Neural cell (in vitro differentiated cells): ENCODE data around the gene LANCL2. TPM values are rescaled to one million over a fixed set of nuclear protein-coding genes. Genes with fewer than 3 reads are reported as not detected.

Source experiments
- H2AFZ ChIP-seq: fragments of 200-600, 300-800 bp; sonication (generic), shearing (Covaris generic); 2 replicates; pipeline ENCODE4 v1.6.0; 2014; ENCODE audit warnings: low read depth, mild to moderate bottlenecking, antibody characterized with exemption, low read length, moderate library complexity
- H3F3A ChIP-seq: fragments of 200-600 bp; shearing (Covaris generic); 2 replicates; pipeline ENCODE4 v1.6.1; 2016; ENCODE audit warnings: mild to moderate bottlenecking, moderate library complexity, mixed read lengths, antibody characterized with exemption, low read length; ENCODE audit not compliant: insufficient read depth, poor library complexity, severe bottlenecking
- H3K27ac ChIP-seq: fragments of 200-600, 300-800 bp; sonication (generic), shearing (Covaris generic); 2 replicates; pipeline ENCODE4 v1.5.1; 2014; ENCODE audit warnings: mild to moderate bottlenecking, low read length, moderate library complexity
- H3K27me3 ChIP-seq: fragments of 300-800, 200-600 bp; sonication (generic), shearing (Covaris generic); 2 replicates; pipeline ENCODE4 v1.6.0; 2014; ENCODE audit warnings: mild to moderate bottlenecking, low read depth, low read length, moderate library complexity; ENCODE audit not compliant: insufficient read depth
- H3K36me3 ChIP-seq: fragments of 300-800, 200-600 bp; sonication (generic), shearing (Covaris generic); 2 replicates; pipeline ENCODE4 v1.5.1; 2014; ENCODE audit warnings: mild to moderate bottlenecking, antibody characterized with exemption, low read length, moderate library complexity; ENCODE audit not compliant: insufficient read depth
- H3K4me2 ChIP-seq: fragments of 300-800, 200-600 bp; sonication (generic), shearing (Covaris generic); 2 replicates; pipeline ENCODE4 v1.6.0; 2014; ENCODE audit warnings: mild to moderate bottlenecking, low read length
- H3K4me3 ChIP-seq: fragments of 300-800, 200-600 bp; sonication (generic), shearing (Covaris generic); 2 replicates; pipeline ENCODE4 v1.5.1; 2014; ENCODE audit warnings: mild to moderate bottlenecking, low read length, moderate library complexity
- H3K79me2 ChIP-seq: fragments of 200-600 bp; shearing (Covaris generic); replicated peaks from 2 replicates; pipeline ENCODE4 v1.6.0; 2014; ENCODE audit warnings: mild to moderate bottlenecking, low read length, moderate library complexity; ENCODE audit not compliant: insufficient read depth
- H3K9ac ChIP-seq: fragments of 300-800, 200-600 bp; sonication (generic), shearing (Covaris generic); 2 replicates; pipeline ENCODE4 v1.6.1; 2016; ENCODE audit warnings: mild to moderate bottlenecking, low read length, mixed read lengths
- H3K9me2 ChIP-seq: fragments of 200-600 bp; shearing (Covaris generic); 2 replicates; pipeline ENCODE4 v1.6.1; 2016; ENCODE audit warnings: mild to moderate bottlenecking, low read length, mixed read lengths; ENCODE audit not compliant: insufficient read depth
- H3K9me3 ChIP-seq: fragments of 200-600, 300-800 bp; sonication (generic), shearing (Covaris generic); 2 replicates; pipeline ENCODE4 v1.6.1; 2016; ENCODE audit warnings: mild to moderate bottlenecking, mixed run types, low read length, moderate library complexity, mixed read lengths
- H4K20me1 ChIP-seq: fragments of 200-600 bp; shearing (Covaris generic); 2 replicates; pipeline ENCODE4 v1.6.1; 2016; ENCODE audit warnings: mild to moderate bottlenecking, mixed run types; ENCODE audit not compliant: insufficient read depth
- CTCF ChIP-seq: fragments of 450-650 bp; IDR thresholded peaks from 2 replicates; pipeline ENCODE4 v1.5.1; 2014; ENCODE audit warnings: antibody characterized with exemption, mild to moderate bottlenecking, moderate library complexity; ENCODE audit not compliant: poor library complexity, severe bottlenecking
- EP300 ChIP-seq: fragments of 450-650 bp; conservative IDR thresholded peaks from 2 replicates; pipeline ENCODE4 v1.6.1; 2014; ENCODE audit warnings: antibody characterized with exemption, mild to moderate bottlenecking, moderate library complexity; ENCODE audit not compliant: poor library complexity, severe bottlenecking
- EZH2 ChIP-seq: fragments of 200-600, 300-800 bp; shearing (Covaris generic), sonication (generic); IDR thresholded peaks from 2 replicates; pipeline ENCODE4 v1.6.1; 2014; ENCODE audit warnings: antibody characterized with exemption, low read length, borderline replicate concordance, mild to moderate bottlenecking; ENCODE audit not compliant: insufficient read depth, poor library complexity, severe bottlenecking
- MXI1 ChIP-seq: fragments of 450-650 bp; conservative IDR thresholded peaks from 2 replicates; pipeline ENCODE4 v1.6.1; 2014; ENCODE audit warnings: antibody characterized with exemption, mild to moderate bottlenecking; ENCODE audit not compliant: poor library complexity, severe bottlenecking
- POLR2AphosphoS5 ChIP-seq: IDR thresholded peaks from 2 replicates; pipeline ENCODE4 v1.6.1; 2012
- RAD21 ChIP-seq: fragments of 450-650 bp; conservative IDR thresholded peaks from 2 replicates; pipeline ENCODE4 v1.6.1; 2014; ENCODE audit warnings: antibody characterized with exemption, mild to moderate bottlenecking, moderate library complexity
- REST ChIP-seq: IDR thresholded peaks from 2 replicates; pipeline ENCODE4 v1.6.1; 2012; ENCODE audit warnings: borderline replicate concordance
- SMC3 ChIP-seq: fragments of 450-650 bp; conservative IDR thresholded peaks from 2 replicates; pipeline ENCODE4 v1.6.1; 2014; ENCODE audit warnings: antibody characterized with exemption, mild to moderate bottlenecking, moderate library complexity; ENCODE audit not compliant: poor library complexity
- TAF1 ChIP-seq: IDR thresholded peaks from 2 replicates; pipeline ENCODE4 v1.6.1; 2012; ENCODE audit warnings: low read depth
- polyA plus RNA-seq: library from polyadenylated mRNA; depleted of rRNA; stranded (reverse); fragments of >200 nt; gene quantifications from 2 replicates; pipeline ENCODE4 v1.2.3, GENCODE V29; 2014

Gene LANCL2
- polyA plus RNA-seq, 1 donor from 2014 or later = 51.2 TPM

DNA sequence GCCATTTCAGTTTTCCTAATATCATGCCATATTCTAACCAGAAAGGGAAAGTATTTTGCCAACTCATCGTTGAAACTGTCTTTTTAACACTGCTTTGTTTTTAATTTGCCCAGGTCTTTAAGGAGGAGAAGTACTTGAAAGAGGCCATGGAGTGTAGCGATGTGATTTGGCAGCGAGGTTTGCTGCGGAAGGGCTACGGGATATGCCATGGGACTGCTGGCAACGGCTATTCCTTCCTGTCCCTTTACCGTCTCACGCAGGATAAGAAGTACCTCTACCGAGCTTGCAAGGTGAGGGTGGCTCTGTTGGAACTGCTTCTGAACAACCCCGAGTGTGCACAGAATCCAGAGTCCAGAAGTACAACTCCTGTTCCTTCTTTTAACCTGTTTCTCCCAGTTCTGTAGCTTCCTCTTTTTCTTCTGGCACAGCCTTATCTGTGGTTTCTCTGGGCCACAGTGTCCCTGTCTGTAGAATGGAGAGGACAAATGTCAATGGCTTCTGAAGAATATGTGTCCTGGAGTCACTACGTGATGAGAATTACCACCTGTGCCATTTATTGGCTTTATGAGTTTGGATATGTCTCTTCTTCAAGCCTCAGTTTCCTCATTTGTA lies 60.1 kb downstream of the LANCL2 start:
- H3K79me2 ChIP-seq = no peaks in the 10 kb centered on the region
- TF ChIP-seq MXI1 (no peak), TAF1 (no peak), EP300 (no peak), SMC3 (no peak), POLR2AphosphoS5 (no peak), RAD21 (no peak), CTCF (no peak), REST (no peak), EZH2 (no peak)
- H3K4me3 ChIP-seq = no peak overlapping the region
- peaks cover 4% of the 10 kb centered on the region for H3K36me3 ChIP-seq
- no peaks in the 10 kb centered on the region for H4K20me1 ChIP-seq
- H3K9ac ChIP-seq = no peak overlapping the region
- no peak overlapping the region for H3K27ac ChIP-seq
- H3K27me3 ChIP-seq = no peaks in the 10 kb centered on the region
- H3K4me2 ChIP-seq = no peak overlapping the region
- no peaks in the 10 kb centered on the region for H3F3A ChIP-seq
- no peaks in the 10 kb centered on the region for H3K9me3 ChIP-seq
- no peak overlapping the region for H2AFZ ChIP-seq
- no peaks in the 10 kb centered on the region for H3K9me2 ChIP-seq

GRCh38 chr7:55426676-55427075 lies 61.5 kb downstream of the LANCL2 start:
- peaks cover 4% of the 10 kb centered on the region for H3K36me3 ChIP-seq
- H3K4me3 ChIP-seq = no peak overlapping the region
- H3K4me2 ChIP-seq = no peak overlapping the region
- no peaks in the 10 kb centered on the region for H3K9me2 ChIP-seq
- no peak overlapping the region for H3K9ac ChIP-seq
- H3F3A ChIP-seq = no peaks in the 10 kb centered on the region
- H2AFZ ChIP-seq = no peak overlapping the region
- H3K79me2 ChIP-seq = no peaks in the 10 kb centered on the region
- no peaks in the 10 kb centered on the region for H3K27me3 ChIP-seq
- no peak for TF ChIP-seq TAF1
- no peak for TF ChIP-seq EP300
- H3K27ac ChIP-seq = no peak overlapping the region
- no peaks in the 10 kb centered on the region for H3K9me3 ChIP-seq
- no peaks in the 10 kb centered on the region for H4K20me1 ChIP-seq

- Histone ChIP-seq H3K27ac (no peak overlapping the region), H3K9ac (no peak overlapping the region), H3K4me2 (no peak overlapping the region)
These were observed 62.2 kb downstream of the LANCL2 start for GRCh38 chr7:55427342-55427741.

More at GRCh38 chr7:55427342-55427741, 62.2 kb downstream of the LANCL2 start:
- Histone ChIP-seq H3K36me3 (peaks cover 8% of the 10 kb centered on the region), H3K79me2 (no peaks in the 10 kb centered on the region), H3K9me2 (no peaks in the 10 kb centered on the region), H3K27me3 (no peaks in the 10 kb centered on the region), H3K9me3 (no peaks in the 10 kb centered on the region), H2AFZ (no peak overlapping the region), H3K4me3 (no peak overlapping the region), H4K20me1 (no peaks in the 10 kb centered on the region), H3F3A (no peaks in the 10 kb centered on the region)
- TF ChIP-seq RAD21 (no peak), EP300 (no peak), POLR2AphosphoS5 (no peak), MXI1 (no peak), CTCF (no peak), EZH2 (no peak), TAF1 (no peak), REST (no peak)
